B cell (primary cell): Measurements from ENCODE around the gene KATNAL2. TPM values are rescaled to one million over a fixed set of nuclear protein-coding genes. Genes with fewer than 3 reads are reported as not detected.

Experiments
- ATAC-seq: fragments of 200-7000 bp; cut with Tn5 transposase; one replicate; pipeline ENCODE4 v1.10.0; 2021; ENCODE audit warnings: low read depth, mild to moderate bottlenecking, moderate number of reproducible peaks, moderate library complexity
- CTCF ChIA-PET: fragments of 350-600 bp; sonication (Branson Sonifier 250); formaldehyde crosslinking; loops from one replicate; lab custom pipeline; 2021; ENCODE audit warnings: antibody characterized with exemption, inconsistent platforms; lab: Charles Lee
- POLR2A ChIA-PET: fragments of 350-600 bp; sonication (Branson Sonifier 250); formaldehyde crosslinking; loops from one replicate; lab custom pipeline; 2021; ENCODE audit warnings: antibody characterized with exemption; lab: Charles Lee
- DNase-seq: peaks from one replicate; pipeline ENCODE4 v3.0.0; 2013
- H2AFZ ChIP-seq: 2 replicates; pipeline ENCODE4 v1.6.1; 2012; ENCODE audit warnings: mild to moderate bottlenecking, low read depth, low read length; ENCODE audit not compliant: insufficient read depth, poor library complexity, severe bottlenecking
- H3K27ac ChIP-seq, 2 donors: 1 replicate in 1 of 2; 2 replicates in 1 of 2; pipeline ENCODE4 v1.5.1; 2012 to 2013; ENCODE audit warnings: low read length in 2 of 2, mild to moderate bottlenecking in 2 of 2, moderate library complexity in 1 of 2
- H3K27me3 ChIP-seq, 4 experiments: fragments of 200-600 bp in 1 of 4; sonication (generic) in 1 of 4; replicated peaks in 1 of 4; 1 replicate in 2 of 4; 2 replicates in 2 of 4; pipeline versions ENCODE4 v1.6.1 to v1.7.0; 2013 to 2016; ENCODE audit warnings: low read length in 3 of 4, mild to moderate bottlenecking in 2 of 4, mixed read lengths in 1 of 4, moderate library complexity in 1 of 4; ENCODE audit not compliant: insufficient read depth in 4 of 4, control insufficient read depth in 3 of 4; ENCODE audit errors: control extremely low read depth in 1 of 4
- H3K36me3 ChIP-seq, 2 experiments: replicated peaks in 1 of 2; 1 replicate in 1 of 2; 2 replicates in 1 of 2; pipeline versions ENCODE4 v1.6.1 to v1.7.1; 2013; ENCODE audit warnings: low read length in 1 of 2; ENCODE audit not compliant: insufficient read depth in 2 of 2, control insufficient read depth in 1 of 2; ENCODE audit errors: control extremely low read depth in 1 of 2, extremely low read depth in 1 of 2
- H3K4me1 ChIP-seq, 2 donors: fragments of 200-600 bp in 1 of 2; sonication (generic) in 1 of 2; 1 replicate in 1 of 2; 2 replicates in 1 of 2; pipeline versions ENCODE4 v1.5.1 to v1.6.1; 2013 to 2017; ENCODE audit warnings: low read length in 2 of 2; ENCODE audit not compliant: control insufficient read depth in 2 of 2, insufficient read depth in 2 of 2
- H3K4me2 ChIP-seq: replicated peaks from 2 replicates; pipeline ENCODE3; 2012; ENCODE audit warnings: mild to moderate bottlenecking, low read depth, low read length; ENCODE audit not compliant: poor library complexity, severe bottlenecking
- H3K4me3 ChIP-seq, 5 experiments: fragments of 200-600 bp in 1 of 5; sonication (generic) in 1 of 5; 1 replicate in 3 of 5; 2 replicates in 2 of 5; pipeline versions ENCODE4 v1.5.1 to v1.7.0; 2011 to 2016; ENCODE audit warnings: low read length in 4 of 5, mild to moderate bottlenecking in 4 of 5, low read depth in 2 of 5, control low read depth in 1 of 5, moderate library complexity in 1 of 5; ENCODE audit not compliant: insufficient read depth in 1 of 5; ENCODE audit errors: control extremely low read depth in 1 of 5, extremely low read depth in 1 of 5
- H3K79me2 ChIP-seq: fragments of 200-600 bp; sonication (generic); one replicate; pipeline ENCODE4 v1.6.0; 2016; ENCODE audit warnings: low read length; ENCODE audit not compliant: control insufficient read depth, insufficient read depth
- H3K9ac ChIP-seq: fragments of 200-600 bp; sonication (generic); 2 replicates; pipeline ENCODE4 v1.6.1; 2017; ENCODE audit warnings: mild to moderate bottlenecking, low read length, moderate library complexity
- H3K9me3 ChIP-seq, 3 donors: one replicate each; pipeline versions ENCODE4 v1.6.1 to v1.7.1; 2013; ENCODE audit warnings: low read length in 2 of 3; ENCODE audit not compliant: control insufficient read depth in 2 of 3, insufficient read depth in 1 of 3; ENCODE audit errors: control extremely low read depth in 1 of 3
- H4K20me1 ChIP-seq: 2 replicates; pipeline ENCODE4 v1.6.0; 2012; ENCODE audit warnings: mild to moderate bottlenecking, low read length; ENCODE audit not compliant: insufficient read depth, control insufficient read depth, poor library complexity, severe bottlenecking
- H3K27ac Mint-ChIP-seq: one replicate; pipeline ENCODE4 v1.8.0; 2021; ENCODE audit warnings: mixed read lengths
- H3K27me3 Mint-ChIP-seq: one replicate; pipeline ENCODE4 v1.8.0; 2021; ENCODE audit warnings: mixed read lengths
- H3K4me1 Mint-ChIP-seq: one replicate; pipeline ENCODE4 v1.8.0; 2021; ENCODE audit warnings: mixed read lengths
- H3K4me3 Mint-ChIP-seq: one replicate; pipeline ENCODE4 v1.8.0; 2021; ENCODE audit warnings: mixed read lengths
- H3K9me3 Mint-ChIP-seq: one replicate; pipeline ENCODE4 v1.8.0; 2022; ENCODE audit warnings: mixed read lengths; ENCODE audit not compliant: insufficient read depth
- EZH2 ChIP-seq: IDR thresholded peaks from 2 replicates; pipeline ENCODE4 v1.6.1; 2012; ENCODE audit warnings: borderline replicate concordance, low read depth, mild to moderate bottlenecking, moderate library complexity, low read length; ENCODE audit not compliant: insufficient read depth, poor library complexity, severe bottlenecking
- WGBS: methylation state at CpG from one replicate; pipeline ENCODE4 v1.1.5; 2013; ENCODE audit warnings: missing lambda C conversion rate; ENCODE audit not compliant: insufficient coverage; 5-methylcytosine and 5-hydroxymethylcytosine counted together
- intact Hi-C: fragments of 100-400 bp; cut with micrococcal nuclease; formaldehyde crosslinking; loops from one replicate; pipeline ENCODE4 v1.10.0; 2022
- polyA plus RNA-seq: library from polyadenylated mRNA; depleted of rRNA; stranded (reverse); fragments of >200 nt; gene quantifications from 2 replicates; pipeline ENCODE4 v1.2.3, GENCODE V29; 2012
- total RNA-seq, 2 donors: library from RNA; stranded (reverse); fragments of 120-200 nt in 1 of 2; gene quantifications; 1 replicate in 1 of 2; 2 replicates in 1 of 2; pipeline versions ENCODE4 v1.2.3 to v1.2.4, GENCODE V29; 2013 to 2022
- TF ChIP-seq, protein P1 (sequence below): fragments of 200-600 bp; IDR thresholded peaks from one replicate; pipeline ENCODE4 v1.8.0; 2022; ENCODE audit warnings: antibody characterized with exemption, mild to moderate bottlenecking

KATNAL2 gene
- total and polyA plus RNA-seq, 2 donors (not counting 1 experiment from before 2014, with no cell fraction given), result 1.3 to 3.1 TPM

DNA sequence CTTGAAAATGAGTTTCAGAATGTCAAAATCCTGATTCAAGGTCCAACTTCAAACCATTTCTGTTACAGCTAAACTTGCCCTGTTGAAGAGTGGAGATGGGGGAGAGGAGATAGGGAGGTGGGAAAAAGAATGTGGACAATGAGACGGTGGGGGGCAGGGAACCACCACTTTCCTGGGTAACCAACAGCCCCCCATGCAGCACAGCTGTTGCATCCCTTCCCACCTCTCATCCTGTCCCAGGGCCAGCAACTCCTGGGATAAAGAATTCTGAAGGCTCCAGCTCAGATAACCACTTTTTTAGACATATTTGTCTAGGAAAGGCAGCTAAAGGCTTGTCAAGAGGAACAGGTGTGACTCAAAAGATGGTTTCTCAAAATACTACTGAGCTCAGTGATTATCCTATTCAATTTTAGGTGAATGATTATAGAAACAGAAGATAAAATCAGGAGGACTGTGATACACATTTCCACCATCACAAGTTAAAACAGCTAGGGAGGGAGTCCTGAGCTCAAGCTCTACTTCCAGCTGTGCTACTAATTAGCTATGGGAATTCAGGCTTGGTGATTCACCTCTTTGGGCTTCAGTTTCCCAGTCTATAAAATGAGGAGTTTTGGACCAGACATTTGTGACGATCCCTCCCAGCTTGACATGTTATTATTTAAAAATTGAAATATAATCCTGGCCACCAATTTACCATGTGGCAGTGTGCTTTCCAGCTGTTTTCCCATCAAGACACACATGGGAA lies 196.6 kb downstream of the KATNAL2 start:
- H3K27me3 Mint-ChIP-seq, result no peaks in the 10 kb centered on the region
- DNase-seq, result no peak
- WGBS, result no CpG with 5 or more reads among the region's 2 CpGs

GRCh38 chr18:47115205-47115604 lies 197.8 kb downstream of the KATNAL2 start:
- no peaks in the 10 kb centered on the region for H3K9me3 ChIP-seq
- H3K27me3 Mint-ChIP-seq, result no peaks in the 10 kb centered on the region
- ATAC-seq (no peak), DNase-seq (no peak)
- no peaks in the 10 kb centered on the region for H3K4me1 Mint-ChIP-seq
- H3K27ac ChIP-seq, result no peak overlapping the region
- H3K79me2 ChIP-seq, result no peaks in the 10 kb centered on the region
- POLR2A ChIA-PET, result no interaction called here
- no peak overlapping the region for H3K9ac ChIP-seq
- no peak for TF ChIP-seq EZH2
- TF ChIP-seq, protein P1, sequence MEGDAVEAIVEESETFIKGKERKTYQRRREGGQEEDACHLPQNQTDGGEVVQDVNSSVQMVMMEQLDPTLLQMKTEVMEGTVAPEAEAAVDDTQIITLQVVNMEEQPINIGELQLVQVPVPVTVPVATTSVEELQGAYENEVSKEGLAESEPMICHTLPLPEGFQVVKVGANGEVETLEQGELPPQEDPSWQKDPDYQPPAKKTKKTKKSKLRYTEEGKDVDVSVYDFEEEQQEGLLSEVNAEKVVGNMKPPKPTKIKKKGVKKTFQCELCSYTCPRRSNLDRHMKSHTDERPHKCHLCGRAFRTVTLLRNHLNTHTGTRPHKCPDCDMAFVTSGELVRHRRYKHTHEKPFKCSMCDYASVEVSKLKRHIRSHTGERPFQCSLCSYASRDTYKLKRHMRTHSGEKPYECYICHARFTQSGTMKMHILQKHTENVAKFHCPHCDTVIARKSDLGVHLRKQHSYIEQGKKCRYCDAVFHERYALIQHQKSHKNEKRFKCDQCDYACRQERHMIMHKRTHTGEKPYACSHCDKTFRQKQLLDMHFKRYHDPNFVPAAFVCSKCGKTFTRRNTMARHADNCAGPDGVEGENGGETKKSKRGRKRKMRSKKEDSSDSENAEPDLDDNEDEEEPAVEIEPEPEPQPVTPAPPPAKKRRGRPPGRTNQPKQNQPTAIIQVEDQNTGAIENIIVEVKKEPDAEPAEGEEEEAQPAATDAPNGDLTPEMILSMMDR, result no peak
- no peak overlapping the region for H3K4me3 Mint-ChIP-seq
- no peak overlapping the region for H3K27ac Mint-ChIP-seq
- no peak overlapping the region for H3K4me3 ChIP-seq
- no peaks in the 10 kb centered on the region for H3K27me3 ChIP-seq
- no peaks in the 10 kb centered on the region for H3K4me1 ChIP-seq
- H3K4me2 ChIP-seq, result no peak overlapping the region
- no peaks in the 10 kb centered on the region for H4K20me1 ChIP-seq
- intact Hi-C loops, result no loop called here
- H3K9me3 Mint-ChIP-seq, result no peaks in the 10 kb centered on the region
- CTCF ChIA-PET, result no interaction called here
- WGBS, result no CpG with 5 or more reads among the region's 2 CpGs
- H3K36me3 ChIP-seq, result peaks cover 14 to 49% of the 10 kb centered on the region in 2 experiments
- no peak overlapping the region for H2AFZ ChIP-seq

More for the DNA sequence above, 196.6 kb downstream of the KATNAL2 start:
- no peaks in the 10 kb centered on the region for H3K79me2 ChIP-seq
- TF ChIP-seq EZH2, result no peak
- TF ChIP-seq, protein P1, result no peak
- H3K27me3 ChIP-seq, result no peaks in the 10 kb centered on the region
- CTCF ChIA-PET, result interaction anchor here (1.1 to 1.6 kb wide), 3 partner anchors 12 to 91 kb away, joined by 5 to 6 read pairs (median 5); no protein-coding TSS in a partner anchor
- POLR2A ChIA-PET, result no interaction called here
- H3K9me3 ChIP-seq, result no peaks in the 10 kb centered on the region
- no peaks in the 10 kb centered on the region for H3K4me1 Mint-ChIP-seq
- intact Hi-C loops, result no loop called here
- H4K20me1 ChIP-seq, result no peaks in the 10 kb centered on the region
- no peak overlapping the region for H3K27ac ChIP-seq
- no peak overlapping the region for H3K4me3 ChIP-seq
- no peak overlapping the region for H3K4me2 ChIP-seq
- no peak overlapping the region for H3K4me3 Mint-ChIP-seq
- H3K9ac ChIP-seq, result no peak overlapping the region
- H3K36me3 ChIP-seq, result peaks cover 15 to 59% of the 10 kb centered on the region in 2 experiments
- H3K9me3 Mint-ChIP-seq, result no peaks in the 10 kb centered on the region
- H3K27ac Mint-ChIP-seq, result no peak overlapping the region
- H2AFZ ChIP-seq, result no peak overlapping the region
- ATAC-seq, result no peak
- no peaks in the 10 kb centered on the region for H3K4me1 ChIP-seq
